Right lobe of liver (tissue), 4 donors: ENCODE measurements around the gene TECPR1.

Experiments used
- POLR2A ChIP-seq: fragments of 450-650 bp; IDR thresholded peaks from one replicate; pipeline ENCODE4 v1.6.1; 2017; ENCODE audit warnings: antibody characterized with exemption, mild to moderate bottlenecking
- TF ChIP-seq, protein P1 (sequence below), 4 donors: fragments of 200-600 bp in 3 of 4; fragments of 450-650 bp in 1 of 4; IDR thresholded peaks; one replicate each; pipeline versions ENCODE4 v1.5.1 to v1.8.0; 2016 to 2022; ENCODE audit warnings: antibody characterized with exemption in 4 of 4, mild to moderate bottlenecking in 2 of 4
- donor health status: DM: no; HTN: no; CAD: no.
- donor health status: DM: no; HTN: no; CAD: no.
- donor health status: DM: no; HTN: yes; CAD: no.

GRCh38 chr7:98170966-98171365 is 81.1 kb downstream of the TECPR1 start:
- TF ChIP-seq, protein P1, sequence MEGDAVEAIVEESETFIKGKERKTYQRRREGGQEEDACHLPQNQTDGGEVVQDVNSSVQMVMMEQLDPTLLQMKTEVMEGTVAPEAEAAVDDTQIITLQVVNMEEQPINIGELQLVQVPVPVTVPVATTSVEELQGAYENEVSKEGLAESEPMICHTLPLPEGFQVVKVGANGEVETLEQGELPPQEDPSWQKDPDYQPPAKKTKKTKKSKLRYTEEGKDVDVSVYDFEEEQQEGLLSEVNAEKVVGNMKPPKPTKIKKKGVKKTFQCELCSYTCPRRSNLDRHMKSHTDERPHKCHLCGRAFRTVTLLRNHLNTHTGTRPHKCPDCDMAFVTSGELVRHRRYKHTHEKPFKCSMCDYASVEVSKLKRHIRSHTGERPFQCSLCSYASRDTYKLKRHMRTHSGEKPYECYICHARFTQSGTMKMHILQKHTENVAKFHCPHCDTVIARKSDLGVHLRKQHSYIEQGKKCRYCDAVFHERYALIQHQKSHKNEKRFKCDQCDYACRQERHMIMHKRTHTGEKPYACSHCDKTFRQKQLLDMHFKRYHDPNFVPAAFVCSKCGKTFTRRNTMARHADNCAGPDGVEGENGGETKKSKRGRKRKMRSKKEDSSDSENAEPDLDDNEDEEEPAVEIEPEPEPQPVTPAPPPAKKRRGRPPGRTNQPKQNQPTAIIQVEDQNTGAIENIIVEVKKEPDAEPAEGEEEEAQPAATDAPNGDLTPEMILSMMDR (IDR thresholded peaks at IDR 0.05) = no peak
- TF ChIP-seq POLR2A = no peak
